ENCODE data around the gene SH3BGRL3.

DNA sequence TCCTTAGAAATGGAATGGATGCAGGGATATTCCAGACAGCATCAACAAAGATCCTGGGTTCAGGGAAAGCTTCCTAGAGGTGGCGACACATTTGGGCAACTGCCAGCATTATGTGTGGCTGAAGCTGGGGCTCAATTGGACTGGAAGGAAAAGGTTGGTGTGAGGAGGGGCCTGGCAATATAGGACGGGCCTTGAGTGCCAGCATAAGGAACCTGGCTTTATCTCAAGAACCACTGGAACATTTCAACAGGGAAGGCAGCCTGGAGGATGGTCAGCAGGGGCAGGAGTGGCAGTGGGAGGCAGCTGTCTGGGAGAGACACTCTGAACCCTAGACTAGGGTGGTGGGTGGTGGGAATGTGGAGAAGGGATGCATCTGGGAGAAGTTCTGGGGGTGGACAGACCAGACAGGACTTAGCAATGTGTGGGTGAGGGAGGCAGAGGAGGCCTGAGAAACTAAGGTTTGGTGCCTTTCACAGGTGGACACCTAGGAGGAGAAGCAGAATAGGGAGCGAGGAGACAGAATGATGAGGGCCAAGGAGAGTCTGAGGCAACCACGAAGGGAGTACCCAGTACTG, 3.5 kb downstream of the SH3BGRL3 start:
- TF ChIP-seq CTCF (IDR thresholded peaks at IDR 0.05) (no peak), POLR2A (IDR thresholded peaks at IDR 0.05) (no peak)
